ENCODE measurements around the gene DDOST. TPM values are rescaled to one million over a fixed set of nuclear protein-coding genes. Genes with fewer than 3 reads are reported as not detected.

Gene DDOST
- total and polyA plus RNA-seq, 2 donors: 93.0 to 121 TPM

GRCh38 chr1:20704390-20705202, 43.4 kb upstream of the DDOST start:
- DNase-seq (ENCODE audit: low read depth in 6 of 9, low spot score in 9 of 9): no peak
- 95% methylated on average over 41 of the region's 41 CpGs for WGBS
- no peak overlapping the region for H3K27ac ChIP-seq (ENCODE audit: low read depth in 1 of 2, low read length in 1 of 2)
- H3K27me3 ChIP-seq (ENCODE audit: control insufficient read depth in 2 of 2, insufficient read depth in 1 of 2, low read length in 1 of 2): no peaks in the 10 kb centered on the region
- H3K9me3 ChIP-seq (ENCODE audit: control insufficient read depth in 2 of 2, insufficient read depth in 1 of 2, low read length in 1 of 2): peaks cover 0 to 3% of the 10 kb centered on the region in 2 donors
- H3K36me3 ChIP-seq (ENCODE audit: control insufficient read depth in 2 of 2, insufficient read depth in 2 of 2, low read length in 1 of 2): no peaks in the 10 kb centered on the region
- H3K4me3 ChIP-seq (ENCODE audit: low read length in 2 of 2): no peak overlapping the region
- H3K4me1 ChIP-seq (ENCODE audit: control insufficient read depth in 2 of 2, insufficient read depth in 2 of 2, low read length in 2 of 2): no peaks in the 10 kb centered on the region

- Histone ChIP-seq H3K27ac (ENCODE audit: low read depth in 1 of 2, low read length in 1 of 2) (no peak overlapping the region), H3K27me3 (ENCODE audit: control insufficient read depth in 2 of 2, insufficient read depth in 1 of 2, low read length in 1 of 2) (no peaks in the 10 kb centered on the region), H3K36me3 (ENCODE audit: control insufficient read depth in 2 of 2, insufficient read depth in 2 of 2, low read length in 1 of 2) (no peaks in the 10 kb centered on the region), H3K9me3 (ENCODE audit: control insufficient read depth in 2 of 2, insufficient read depth in 1 of 2, low read length in 1 of 2) (peaks cover 0 to 3% of the 10 kb centered on the region in 2 donors), H3K4me3 (ENCODE audit: low read length in 2 of 2) (no peak overlapping the region), H3K4me1 (ENCODE audit: control insufficient read depth in 2 of 2, insufficient read depth in 2 of 2, low read length in 2 of 2) (no peaks in the 10 kb centered on the region)
- 99% methylated on average over 4 of the region's 4 CpGs for WGBS
- no peak for DNase-seq (ENCODE audit: low read depth in 6 of 9, low spot score in 9 of 9)
These were observed 42.1 kb upstream of the DDOST start for GRCh38 chr1:20703124-20703756.

- Histone ChIP-seq H3K9me3 (ENCODE audit: control insufficient read depth in 2 of 2, insufficient read depth in 1 of 2, low read length in 1 of 2) (no peaks in the 10 kb centered on the region), H3K27me3 (ENCODE audit: control insufficient read depth in 2 of 2, insufficient read depth in 1 of 2, low read length in 1 of 2) (no peaks in the 10 kb centered on the region), H3K36me3 (ENCODE audit: control insufficient read depth in 2 of 2, insufficient read depth in 2 of 2, low read length in 1 of 2) (no peaks in the 10 kb centered on the region), H3K4me3 (ENCODE audit: low read length in 2 of 2) (no peak overlapping the region), H3K4me1 (ENCODE audit: control insufficient read depth in 2 of 2, insufficient read depth in 2 of 2, low read length in 2 of 2) (no peaks in the 10 kb centered on the region), H3K27ac (ENCODE audit: low read depth in 1 of 2, low read length in 1 of 2) (no peak overlapping the region)
- 98% methylated on average over 1 of the region's 1 CpG for WGBS
- no peak for DNase-seq (ENCODE audit: low read depth in 6 of 9, low spot score in 9 of 9)
These were observed 41.2 kb upstream of the DDOST start for GRCh38 chr1:20702416-20702815.

- H3K4me3 ChIP-seq (ENCODE audit: low read length in 2 of 2): no peak overlapping the region
These were observed 40.7 kb upstream of the DDOST start for GRCh38 chr1:20701847-20702246.

GRCh38 chr1:20701446-20701845, 40.3 kb upstream of the DDOST start:
- Histone ChIP-seq H3K9me3 (ENCODE audit: control insufficient read depth in 2 of 2, insufficient read depth in 1 of 2, low read length in 1 of 2) (no peaks in the 10 kb centered on the region), H3K36me3 (ENCODE audit: control insufficient read depth in 2 of 2, insufficient read depth in 2 of 2, low read length in 1 of 2) (no peaks in the 10 kb centered on the region), H3K27me3 (ENCODE audit: control insufficient read depth in 2 of 2, insufficient read depth in 1 of 2, low read length in 1 of 2) (no peaks in the 10 kb centered on the region), H3K4me3 (ENCODE audit: low read length in 2 of 2) (no peak overlapping the region), H3K27ac (ENCODE audit: low read depth in 1 of 2, low read length in 1 of 2) (no peak overlapping the region), H3K4me1 (ENCODE audit: control insufficient read depth in 2 of 2, insufficient read depth in 2 of 2, low read length in 2 of 2) (peaks cover 0 to 8% of the 10 kb centered on the region in 2 donors)
- 96% methylated on average over 9 of the region's 9 CpGs for WGBS
- DNase-seq (ENCODE audit: low read depth in 6 of 9, low spot score in 9 of 9): no peak

More at GRCh38 chr1:20701847-20702246, 40.7 kb upstream of the DDOST start:
- Histone ChIP-seq H3K4me1 (ENCODE audit: control insufficient read depth in 2 of 2, insufficient read depth in 2 of 2, low read length in 2 of 2) (peaks cover 0 to 4% of the 10 kb centered on the region in 2 donors), H3K9me3 (ENCODE audit: control insufficient read depth in 2 of 2, insufficient read depth in 1 of 2, low read length in 1 of 2) (no peaks in the 10 kb centered on the region), H3K27ac (ENCODE audit: low read depth in 1 of 2, low read length in 1 of 2) (no peak overlapping the region), H3K36me3 (ENCODE audit: control insufficient read depth in 2 of 2, insufficient read depth in 2 of 2, low read length in 1 of 2) (no peaks in the 10 kb centered on the region), H3K27me3 (ENCODE audit: control insufficient read depth in 2 of 2, insufficient read depth in 1 of 2, low read length in 1 of 2) (no peaks in the 10 kb centered on the region)
- no peak for DNase-seq (ENCODE audit: low read depth in 6 of 9, low spot score in 9 of 9)
- WGBS: 98% methylated on average over 5 of the region's 5 CpGs

GRCh38 chr1:20700636-20701215, 39.6 kb upstream of the DDOST start:
- 95% methylated on average over 17 of the region's 17 CpGs for WGBS
- no peaks in the 10 kb centered on the region for H3K36me3 ChIP-seq (ENCODE audit: control insufficient read depth in 2 of 2, insufficient read depth in 2 of 2, low read length in 1 of 2)

GRCh38 chr1:20699558-20699957, 38.4 kb upstream of the DDOST start:
- Histone ChIP-seq H3K9me3 (ENCODE audit: control insufficient read depth in 2 of 2, insufficient read depth in 1 of 2, low read length in 1 of 2) (no peaks in the 10 kb centered on the region), H3K27ac (ENCODE audit: low read depth in 1 of 2, low read length in 1 of 2) (no peak overlapping the region), H3K4me3 (ENCODE audit: low read length in 2 of 2) (no peak overlapping the region), H3K27me3 (ENCODE audit: control insufficient read depth in 2 of 2, insufficient read depth in 1 of 2, low read length in 1 of 2) (no peaks in the 10 kb centered on the region), H3K36me3 (ENCODE audit: control insufficient read depth in 2 of 2, insufficient read depth in 2 of 2, low read length in 1 of 2) (no peaks in the 10 kb centered on the region), H3K4me1 (ENCODE audit: control insufficient read depth in 2 of 2, insufficient read depth in 2 of 2, low read length in 2 of 2) (peaks cover 0 to 11% of the 10 kb centered on the region in 2 donors)
- 96% methylated on average over 9 of the region's 9 CpGs for WGBS
- no peak for DNase-seq (ENCODE audit: low read depth in 6 of 9, low spot score in 9 of 9)

More at GRCh38 chr1:20700636-20701215, 39.6 kb upstream of the DDOST start:
- no peaks in the 10 kb centered on the region for H3K9me3 ChIP-seq (ENCODE audit: control insufficient read depth in 2 of 2, insufficient read depth in 1 of 2, low read length in 1 of 2)
- no peak overlapping the region for H3K27ac ChIP-seq (ENCODE audit: low read depth in 1 of 2, low read length in 1 of 2)
- H3K4me1 ChIP-seq (ENCODE audit: control insufficient read depth in 2 of 2, insufficient read depth in 2 of 2, low read length in 2 of 2): peaks cover 0 to 11% of the 10 kb centered on the region in 2 donors
- H3K27me3 ChIP-seq (ENCODE audit: control insufficient read depth in 2 of 2, insufficient read depth in 1 of 2, low read length in 1 of 2): no peaks in the 10 kb centered on the region
- H3K4me3 ChIP-seq (ENCODE audit: low read length in 2 of 2): no peak overlapping the region
- no peak for DNase-seq (ENCODE audit: low read depth in 6 of 9, low spot score in 9 of 9)

GRCh38 chr1:20698195-20698910, 37.2 kb upstream of the DDOST start:
- Histone ChIP-seq H3K27ac (ENCODE audit: low read depth in 1 of 2, low read length in 1 of 2) (no peak overlapping the region), H3K36me3 (ENCODE audit: control insufficient read depth in 2 of 2, insufficient read depth in 2 of 2, low read length in 1 of 2) (no peaks in the 10 kb centered on the region), H3K9me3 (ENCODE audit: control insufficient read depth in 2 of 2, insufficient read depth in 1 of 2, low read length in 1 of 2) (no peaks in the 10 kb centered on the region), H3K4me3 (ENCODE audit: low read length in 2 of 2) (no peak overlapping the region), H3K27me3 (ENCODE audit: control insufficient read depth in 2 of 2, insufficient read depth in 1 of 2, low read length in 1 of 2) (no peaks in the 10 kb centered on the region), H3K4me1 (ENCODE audit: control insufficient read depth in 2 of 2, insufficient read depth in 2 of 2, low read length in 2 of 2) (peaks cover 0 to 11% of the 10 kb centered on the region in 2 donors)
- no peak for DNase-seq (ENCODE audit: low read depth in 6 of 9, low spot score in 9 of 9)
- 95% methylated on average over 18 of the region's 18 CpGs for WGBS

All from thymus (tissue), 11 donors.